Activated B cell treated with CpG ODN at 0.5 μM for 24 hours (primary cell): ENCODE measurements around the gene RIOK2. TPM values are rescaled to one million over a fixed set of nuclear protein-coding genes. Genes with fewer than 3 reads are reported as not detected.
"Not testable (repeated sequence)": the region's sequence is repeated elsewhere in the genome, so short reads cannot be mapped to it uniquely, and the experiment has no call there.

ENCODE experiments used
- ATAC-seq: fragments of 200-7000 bp; cut with Tn5 transposase; one replicate; pipeline ENCODE4 v1.10.0; 2021; ENCODE audit warnings: low read depth, mild to moderate bottlenecking, moderate library complexity
- CTCF ChIA-PET: fragments of 350-600 bp; sonication (Branson Sonifier 250); formaldehyde crosslinking; loops from one replicate; lab custom pipeline; 2021; ENCODE audit warnings: antibody characterized with exemption; lab: Charles Lee
- POLR2A ChIA-PET: fragments of 350-600 bp; sonication (Branson Sonifier 250); formaldehyde crosslinking; loops from one replicate; lab custom pipeline; 2021; ENCODE audit warnings: antibody characterized with exemption; lab: Charles Lee
- DNase-seq: peaks from one replicate; pipeline ENCODE4 v3.0.0; 2022
- H3K27ac Mint-ChIP-seq: one replicate; pipeline ENCODE4 v1.8.0; 2020; ENCODE audit warnings: mixed read lengths
- H3K27me3 Mint-ChIP-seq: one replicate; pipeline ENCODE4 v1.8.0; 2021; ENCODE audit warnings: mixed read lengths
- H3K36me3 Mint-ChIP-seq: one replicate; pipeline ENCODE4 v1.8.0; 2021; ENCODE audit warnings: low read depth, mixed read lengths
- H3K4me1 Mint-ChIP-seq: one replicate; pipeline ENCODE4 v1.8.0; 2021; ENCODE audit warnings: mixed read lengths
- H3K4me3 Mint-ChIP-seq: one replicate; pipeline ENCODE4 v1.8.0; 2020; ENCODE audit warnings: mild to moderate bottlenecking, mixed read lengths
- H3K9me3 Mint-ChIP-seq: one replicate; pipeline ENCODE4 v1.8.0; 2020; ENCODE audit warnings: mixed read lengths
- intact Hi-C: fragments of 100-400 bp; cut with micrococcal nuclease; formaldehyde crosslinking; loops from one replicate; pipeline ENCODE4 v1.15.1; 2024
- total RNA-seq: library from RNA; stranded (reverse); gene quantifications from 2 replicates; pipeline ENCODE4 v1.2.3, GENCODE V29; 2022
- TF ChIP-seq, protein P1 (sequence below): fragments of 200-600 bp; IDR thresholded peaks from one replicate; pipeline ENCODE4 v1.8.0; 2022; ENCODE audit warnings: antibody characterized with exemption, mild to moderate bottlenecking

Gene RIOK2
- total RNA-seq, 1 donor from 2014 or later, result 38.3 TPM

DNA sequence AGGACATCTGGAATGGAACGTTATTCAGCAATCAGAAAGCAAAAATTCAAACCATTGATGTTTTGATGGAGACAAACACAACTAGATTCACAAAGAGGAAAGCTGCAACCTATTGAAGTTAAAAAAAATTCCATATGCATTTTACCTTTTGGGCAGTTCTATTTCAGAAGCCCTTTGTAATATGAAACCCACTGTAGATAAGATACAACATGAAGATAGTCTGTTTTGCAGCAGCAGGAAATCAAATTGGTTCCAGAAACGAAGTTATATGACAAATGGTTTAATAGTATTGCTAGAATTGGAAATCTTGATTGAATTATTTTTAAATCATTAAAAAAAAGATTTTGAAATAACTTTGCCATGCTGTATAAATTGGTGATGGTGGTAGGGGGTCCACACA is 41.5 kb downstream of the RIOK2 start:
- DNase-seq, result no peak
- Mint-ChIP-seq H3K27ac (no peak overlapping the region), H3K4me3 (no peak overlapping the region), H3K27me3 (peaks cover 3% of the 10 kb centered on the region), H3K9me3 (no peaks in the 10 kb centered on the region), H3K36me3 (no peaks in the 10 kb centered on the region), H3K4me1 (no peaks in the 10 kb centered on the region)
- TF ChIP-seq, protein P1, sequence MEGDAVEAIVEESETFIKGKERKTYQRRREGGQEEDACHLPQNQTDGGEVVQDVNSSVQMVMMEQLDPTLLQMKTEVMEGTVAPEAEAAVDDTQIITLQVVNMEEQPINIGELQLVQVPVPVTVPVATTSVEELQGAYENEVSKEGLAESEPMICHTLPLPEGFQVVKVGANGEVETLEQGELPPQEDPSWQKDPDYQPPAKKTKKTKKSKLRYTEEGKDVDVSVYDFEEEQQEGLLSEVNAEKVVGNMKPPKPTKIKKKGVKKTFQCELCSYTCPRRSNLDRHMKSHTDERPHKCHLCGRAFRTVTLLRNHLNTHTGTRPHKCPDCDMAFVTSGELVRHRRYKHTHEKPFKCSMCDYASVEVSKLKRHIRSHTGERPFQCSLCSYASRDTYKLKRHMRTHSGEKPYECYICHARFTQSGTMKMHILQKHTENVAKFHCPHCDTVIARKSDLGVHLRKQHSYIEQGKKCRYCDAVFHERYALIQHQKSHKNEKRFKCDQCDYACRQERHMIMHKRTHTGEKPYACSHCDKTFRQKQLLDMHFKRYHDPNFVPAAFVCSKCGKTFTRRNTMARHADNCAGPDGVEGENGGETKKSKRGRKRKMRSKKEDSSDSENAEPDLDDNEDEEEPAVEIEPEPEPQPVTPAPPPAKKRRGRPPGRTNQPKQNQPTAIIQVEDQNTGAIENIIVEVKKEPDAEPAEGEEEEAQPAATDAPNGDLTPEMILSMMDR, result no peak
- no peak for ATAC-seq
- intact Hi-C loops, result loop anchor here (5.0 kb wide), 1 partner anchor 94 kb away; no protein-coding TSS in a partner anchor
- ChIA-PET POLR2A (no interaction called here), CTCF (interaction anchor here (0.8 to 5.0 kb wide), 6 partner anchors 18 to 389 kb away, joined by 3 to 58 read pairs (median 7); no protein-coding TSS in a partner anchor)

DNA sequence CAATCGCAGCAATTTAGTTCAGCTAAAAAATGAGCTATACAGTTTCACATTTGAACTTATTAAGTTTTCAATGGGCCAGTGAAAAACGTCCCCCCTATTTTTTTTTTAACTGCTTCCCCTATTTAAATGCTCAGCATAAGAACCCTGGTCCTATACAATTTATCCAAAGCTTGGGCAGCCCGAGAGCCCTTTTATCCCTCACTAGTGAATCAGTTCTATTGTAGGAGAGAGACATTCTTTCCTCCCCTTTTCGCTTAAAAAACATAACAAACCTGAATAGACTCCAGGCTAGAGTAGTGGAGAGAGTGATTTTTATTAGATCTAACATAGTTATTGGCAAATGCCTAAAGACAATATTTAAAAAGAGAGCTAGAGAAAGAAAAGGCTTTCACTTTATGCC is 42.0 kb downstream of the RIOK2 start:
- no peaks in the 10 kb centered on the region for H3K9me3 Mint-ChIP-seq

DNA sequence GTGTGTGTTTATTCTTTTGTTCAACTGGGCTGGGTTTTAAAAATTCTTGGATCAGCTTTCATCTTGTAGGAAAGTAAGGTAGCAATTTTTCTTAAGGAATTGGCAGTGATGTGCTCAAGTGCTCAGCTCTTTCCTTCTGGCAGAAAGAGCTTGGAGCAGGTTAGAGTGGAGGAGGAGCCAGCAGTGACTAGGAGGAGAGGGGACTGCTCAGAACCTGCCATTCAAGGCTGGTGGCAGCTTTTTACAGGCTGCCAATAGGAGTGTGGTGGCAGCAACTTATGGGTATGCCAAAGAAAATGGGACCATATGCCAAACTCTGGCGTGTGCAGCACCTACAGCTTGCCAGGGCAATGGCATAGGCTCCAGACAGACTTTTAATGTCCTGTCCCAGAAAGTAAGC is 42.8 kb downstream of the RIOK2 start:
- not testable (repeated sequence) for H3K27ac Mint-ChIP-seq, H3K4me3 Mint-ChIP-seq, H3K36me3 Mint-ChIP-seq, H3K9me3 Mint-ChIP-seq, ATAC-seq, DNase-seq, H3K4me1 Mint-ChIP-seq, H3K27me3 Mint-ChIP-seq
- intact Hi-C loops, result loop anchor here (5.0 kb wide), 1 partner anchor 93 kb away; no protein-coding TSS in a partner anchor
- CTCF ChIA-PET, result interaction anchor here (3.2 to 5.0 kb wide), 2 partner anchors 143 to 271 kb away, joined by 42 to 58 read pairs; no protein-coding TSS in a partner anchor
- POLR2A ChIA-PET, result interaction anchor here (0.6 to 1.0 kb wide), 2 partner anchors 47 to 332 kb away, joined by 3 to 8 read pairs; partner anchors contain the start of gene ERAP1

More for the DNA sequence above, 42.0 kb downstream of the RIOK2 start:
- no peaks in the 10 kb centered on the region for H3K36me3 Mint-ChIP-seq
- intact Hi-C loops, result loop anchor here (5.0 kb wide), 1 partner anchor 94 kb away; no protein-coding TSS in a partner anchor
- H3K4me3 Mint-ChIP-seq, result no peak overlapping the region
- POLR2A ChIA-PET, result no interaction called here
- H3K27me3 Mint-ChIP-seq, result peaks cover 3% of the 10 kb centered on the region
- H3K27ac Mint-ChIP-seq, result no peak overlapping the region
- ATAC-seq (no peak), DNase-seq (no peak)
- TF ChIP-seq, protein P1, result no peak
- CTCF ChIA-PET, result interaction anchor here (0.8 to 5.0 kb wide), 5 partner anchors 18 to 389 kb away, joined by 3 to 58 read pairs (median 10); no protein-coding TSS in a partner anchor
- H3K4me1 Mint-ChIP-seq, result no peaks in the 10 kb centered on the region

DNA sequence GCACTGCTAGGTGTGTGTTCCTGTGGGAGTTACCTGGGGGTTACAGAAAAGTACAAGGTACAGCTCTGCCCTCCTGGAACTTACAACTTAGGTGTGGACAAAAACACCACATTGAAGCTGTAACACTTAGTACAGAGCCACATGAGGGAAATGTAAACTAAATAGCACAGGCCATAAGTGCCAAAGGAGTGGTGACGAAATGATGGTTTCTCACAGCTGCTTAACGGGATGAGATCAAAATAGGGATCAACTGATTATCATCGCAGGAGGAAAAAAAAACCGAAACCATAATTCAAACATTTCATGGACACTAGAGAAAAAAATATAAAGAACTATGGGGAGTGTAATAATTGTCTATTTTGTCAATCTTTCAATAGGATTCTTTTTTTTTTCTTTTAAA is 46.6 kb downstream of the RIOK2 start:
- no peaks in the 10 kb centered on the region for H3K27me3 Mint-ChIP-seq
- no peaks in the 10 kb centered on the region for H3K9me3 Mint-ChIP-seq
- no peak overlapping the region for H3K27ac Mint-ChIP-seq
- no peaks in the 10 kb centered on the region for H3K36me3 Mint-ChIP-seq
- no peak overlapping the region for H3K4me3 Mint-ChIP-seq
- TF ChIP-seq, protein P1, result no peak
- H3K4me1 Mint-ChIP-seq, result peaks cover 5% of the 10 kb centered on the region
- ChIA-PET POLR2A (no interaction called here), CTCF (no interaction called here)
- intact Hi-C loops, result no loop called here
- ATAC-seq (no peak), DNase-seq (no peak)

DNA sequence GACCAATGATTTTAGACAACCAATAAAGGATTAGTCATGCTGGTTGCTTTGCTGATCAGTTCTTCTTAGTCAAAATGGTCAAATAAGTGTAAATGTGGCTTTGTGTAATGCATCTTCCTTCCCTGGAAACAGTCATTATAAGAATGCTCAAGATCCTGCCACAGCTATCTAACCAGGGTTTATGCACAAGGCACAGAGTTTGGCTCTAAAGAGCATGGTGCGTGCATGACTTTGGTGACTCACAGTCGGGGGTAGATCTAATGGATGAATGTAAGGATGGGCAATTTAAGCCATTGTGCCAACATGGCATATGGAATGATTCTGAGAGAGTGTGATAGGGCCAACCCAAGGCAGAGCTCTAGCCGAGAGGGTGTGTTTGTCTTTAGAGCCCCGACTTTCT is 47.2 kb downstream of the RIOK2 start:
- Mint-ChIP-seq H3K27ac (no peak overlapping the region), H3K27me3 (no peaks in the 10 kb centered on the region), H3K4me1 (peaks cover 5% of the 10 kb centered on the region), H3K9me3 (no peaks in the 10 kb centered on the region), H3K36me3 (no peaks in the 10 kb centered on the region), H3K4me3 (no peak overlapping the region)
- no peak for ATAC-seq
- POLR2A ChIA-PET, result no interaction called here
- CTCF ChIA-PET, result no interaction called here
- intact Hi-C loops, result no loop called here
- no peak for DNase-seq
- TF ChIP-seq, protein P1, result no peak
